Inflammatory macrophage treated with lipopolysaccharide for 4 hours (primary cell): ENCODE data around the gene GNL3L.
"Not testable (repeated sequence)": the region's sequence is repeated elsewhere in the genome, so short reads cannot be mapped to it uniquely, and the experiment has no call there.

Source experiments
- DNase-seq: peaks from one replicate; pipeline ENCODE4 v3.0.0-alpha.2; 2020

Gene GNL3L

DNA sequence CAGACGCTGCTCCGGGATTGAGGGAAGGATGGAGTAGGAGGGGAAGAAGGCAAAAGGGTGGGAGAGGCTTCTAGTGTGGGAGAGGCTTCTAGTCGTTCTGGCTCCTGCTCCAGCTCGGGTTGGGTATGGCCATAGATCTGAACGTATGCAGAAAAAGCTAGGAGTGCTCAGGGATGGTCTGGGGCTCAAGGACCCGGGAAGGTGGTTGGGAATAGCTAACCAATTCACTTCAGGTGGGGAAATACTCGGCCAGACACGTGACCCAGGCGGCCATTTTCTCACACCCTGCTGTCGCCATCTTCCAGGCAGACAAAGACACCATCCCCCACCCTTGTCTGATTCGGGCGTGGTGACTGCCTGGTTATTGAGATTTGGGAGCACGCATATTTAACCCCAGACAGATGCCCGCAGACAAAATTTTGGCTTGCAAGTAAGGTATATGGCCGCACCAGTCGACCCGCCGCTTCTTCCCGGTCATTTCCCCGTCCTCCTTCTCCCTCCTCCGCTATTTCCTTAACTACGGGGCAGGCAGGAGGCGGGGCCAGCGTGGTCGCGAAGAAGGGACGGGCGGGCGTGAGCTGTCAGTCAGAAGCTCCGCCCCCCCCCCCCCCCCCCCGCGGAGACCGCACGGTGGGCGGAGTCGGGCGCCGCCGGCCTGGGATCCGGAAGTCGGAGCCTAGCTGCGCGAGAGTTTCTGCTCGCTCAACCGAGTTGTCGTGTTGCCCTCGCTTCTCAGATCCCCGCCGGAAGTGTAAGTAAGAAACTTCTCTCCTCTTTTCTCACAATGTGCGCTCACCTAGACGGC is at the start of gene GNL3L:
Gene GNL3L (plus strand): TSS at position 668 of the 805 bp plus-strand sequence. CDS start 2,348 bp downstream, outside the sequence.
- peak; percentile 87 for DNase-seq

GRCh38 chrX:54482839-54483593 is 47.0 kb upstream of the GNL3L start:
- DNase-seq: no peak

DNA sequence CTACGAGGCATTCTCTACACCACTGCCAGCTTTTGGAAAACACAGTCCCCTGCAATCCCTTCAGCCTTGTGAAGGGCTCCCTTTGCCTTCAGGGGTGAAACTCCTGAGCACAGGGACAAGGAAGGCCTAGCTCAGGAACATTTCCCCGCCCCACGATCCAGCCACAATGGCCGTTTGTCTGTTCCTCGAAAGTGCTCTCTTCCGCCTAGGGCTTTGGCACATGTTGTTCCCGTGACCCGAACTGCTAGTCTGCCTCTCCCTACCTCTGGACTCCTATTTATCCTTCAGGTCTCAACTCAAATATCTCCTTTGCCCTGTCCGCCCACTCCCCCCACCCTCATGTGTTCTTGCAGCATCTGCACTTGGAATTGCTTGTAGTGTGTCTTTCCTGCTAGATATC is 46.1 kb upstream of the GNL3L start:
- no peak for DNase-seq

DNA sequence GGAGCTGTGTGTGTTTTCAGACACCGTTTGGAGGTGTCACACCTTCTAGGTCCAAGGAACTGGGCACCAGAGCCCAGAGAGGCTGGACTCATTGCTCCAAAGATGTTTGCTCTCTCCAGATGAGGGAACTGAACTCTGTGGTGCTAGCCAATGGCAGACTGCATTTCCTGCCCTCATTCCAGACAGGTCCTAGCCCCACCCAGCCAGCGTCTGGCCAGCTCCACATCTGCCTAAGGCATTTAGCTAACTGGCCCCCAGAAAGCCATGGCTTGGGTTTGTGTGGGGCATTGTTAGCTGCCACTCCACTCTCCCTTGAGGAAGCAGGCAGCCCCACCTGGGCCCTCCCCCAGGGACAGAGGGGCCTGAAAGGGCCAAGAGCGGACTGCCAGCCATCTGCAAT is 45.4 kb upstream of the GNL3L start:
- no peak for DNase-seq

DNA sequence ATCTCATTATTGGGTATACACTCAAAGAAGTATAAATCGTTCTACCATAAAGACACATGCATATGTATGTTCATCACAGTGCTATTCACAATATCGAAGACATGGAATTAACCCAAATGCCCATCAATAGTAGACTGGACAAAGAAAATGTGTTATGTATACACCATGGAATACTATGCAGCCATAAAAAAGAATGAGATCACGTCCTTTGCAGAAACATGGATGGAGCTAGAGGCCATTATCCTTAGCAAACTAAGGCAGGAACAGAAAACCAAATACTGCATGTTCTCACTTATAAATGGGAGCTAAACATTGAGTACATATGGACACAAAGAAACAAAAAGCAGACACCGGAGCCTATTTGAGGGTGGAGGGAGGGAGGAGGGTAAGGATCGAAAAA is 40.2 kb upstream of the GNL3L start:
- not testable (repeated sequence) for DNase-seq

- no peak for DNase-seq
These were observed 37.7 kb upstream of the GNL3L start for GRCh38 chrX:54492340-54492739.

DNA sequence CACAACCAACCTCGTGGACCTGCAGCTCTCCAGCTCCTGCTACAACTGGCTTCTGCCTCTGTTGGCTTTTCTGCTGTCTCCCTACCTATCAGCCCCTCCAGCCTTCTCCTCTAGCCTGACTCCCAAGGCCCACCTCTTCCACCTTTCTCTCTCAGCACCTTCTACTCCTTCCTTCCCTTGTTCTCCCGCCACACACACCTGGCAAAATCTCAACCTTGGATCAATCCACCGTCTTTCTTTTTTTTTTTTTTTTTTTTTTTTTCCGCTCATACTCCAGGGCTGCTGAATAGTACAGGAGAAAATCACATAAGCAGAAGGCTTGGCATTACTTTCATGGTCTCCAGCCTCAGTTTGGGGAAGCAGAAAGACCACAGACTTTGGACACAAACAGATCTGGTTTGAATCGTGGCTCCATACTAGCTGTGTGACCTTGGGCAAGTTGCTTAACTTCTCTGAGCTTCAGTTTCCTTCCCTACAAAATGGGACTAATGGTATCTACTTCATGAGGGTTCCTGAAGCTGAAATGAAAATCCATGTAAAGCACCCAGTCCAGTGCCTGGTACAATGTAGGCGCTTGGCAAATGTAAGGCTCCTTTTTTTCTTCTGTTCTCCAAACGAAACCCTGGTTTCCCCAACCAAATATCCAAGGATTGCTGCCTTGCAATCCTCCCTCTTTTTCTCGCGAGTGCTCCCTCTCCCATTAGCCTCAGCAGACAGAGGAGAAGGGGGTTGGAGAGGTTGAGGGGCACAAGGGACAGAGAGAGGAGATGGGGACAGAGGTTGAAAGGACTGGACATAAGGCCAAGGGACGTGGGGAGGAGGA is 35.6 kb upstream of the GNL3L start:
- DNase-seq: no peak

DNA sequence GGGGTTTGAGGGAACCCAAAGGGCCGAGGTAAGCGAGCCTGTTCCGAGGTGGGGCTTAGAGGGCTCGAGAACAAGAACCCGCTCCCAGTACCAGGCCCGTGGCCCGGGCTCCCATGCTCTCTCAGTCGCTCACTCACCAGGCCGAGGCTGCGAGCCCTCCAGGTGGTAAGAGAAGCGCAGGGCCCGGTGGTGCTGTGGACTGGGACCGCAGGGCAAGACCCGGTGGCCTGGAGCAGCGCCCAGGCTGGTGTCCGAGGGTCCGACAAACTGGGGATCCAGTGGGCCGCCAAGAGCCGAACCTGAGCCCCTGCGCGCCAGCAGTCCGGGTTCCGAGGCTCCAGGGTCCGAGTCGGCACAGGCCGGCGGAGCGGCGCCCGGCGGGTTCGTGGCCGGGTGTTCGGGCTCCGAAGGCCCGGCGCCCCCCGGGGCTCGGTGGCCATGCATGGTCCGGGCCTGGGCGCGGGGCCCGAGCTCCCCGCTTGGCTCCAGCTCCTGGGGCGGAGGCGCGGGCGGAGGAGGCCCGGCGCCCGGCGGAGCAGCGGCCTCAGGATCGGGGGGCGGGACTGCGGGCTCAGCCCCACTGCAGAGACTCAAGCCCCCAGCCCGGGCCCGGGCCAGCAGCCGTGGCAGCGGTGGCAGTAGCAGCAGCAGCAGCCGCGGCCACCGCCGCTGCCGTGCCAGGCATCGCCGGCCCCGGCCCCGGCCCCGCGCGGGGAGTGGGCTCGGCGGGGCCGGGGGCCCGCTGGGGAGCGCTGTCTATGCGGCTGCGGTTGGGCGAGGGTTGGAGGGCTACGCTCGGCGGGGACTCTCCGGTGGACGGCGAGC is 34.8 kb upstream of the GNL3L start:
- no peak for DNase-seq

DNA sequence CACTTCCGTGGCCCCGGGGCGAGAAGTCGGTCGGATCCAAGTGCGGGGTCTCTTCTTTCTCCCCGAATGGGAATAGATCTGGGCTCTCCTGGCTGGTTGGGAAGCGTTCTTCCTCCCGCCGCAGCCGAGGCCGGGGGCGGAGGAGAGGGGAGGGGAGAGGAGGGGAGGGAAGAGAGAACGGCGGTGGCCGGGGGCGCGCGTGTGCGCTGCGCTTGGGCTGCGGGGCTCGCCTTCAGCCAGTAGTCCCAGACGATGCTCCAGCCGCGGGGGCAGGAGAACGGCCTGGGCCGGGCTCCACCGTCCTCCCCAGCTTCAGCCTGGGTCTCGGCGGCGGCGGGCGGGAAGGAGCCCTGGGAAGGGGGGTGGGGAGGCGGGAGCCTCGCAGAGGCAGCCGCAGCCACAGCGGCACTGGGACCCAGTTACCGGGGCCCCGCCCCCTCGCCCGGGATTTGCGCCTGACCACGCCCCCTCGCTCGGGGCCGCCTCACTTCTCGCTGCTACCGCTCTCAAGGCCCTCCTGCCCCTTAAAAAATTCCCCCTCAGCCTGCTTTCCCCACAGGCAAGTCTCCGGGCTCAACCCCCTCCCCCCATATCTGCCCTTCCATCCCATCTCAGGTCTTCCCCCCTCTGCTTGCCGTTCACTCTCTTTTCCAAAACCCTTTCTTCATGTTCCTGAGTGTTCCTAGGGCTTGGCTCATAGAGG is 34.1 kb upstream of the GNL3L start, which contains the start of gene FGD1:
Gene FGD1 (minus strand): TSS at position 421 of the 703 bp plus-strand sequence. CDS start 802 bp downstream, outside the sequence.
- DNase-seq: no peak

DNA sequence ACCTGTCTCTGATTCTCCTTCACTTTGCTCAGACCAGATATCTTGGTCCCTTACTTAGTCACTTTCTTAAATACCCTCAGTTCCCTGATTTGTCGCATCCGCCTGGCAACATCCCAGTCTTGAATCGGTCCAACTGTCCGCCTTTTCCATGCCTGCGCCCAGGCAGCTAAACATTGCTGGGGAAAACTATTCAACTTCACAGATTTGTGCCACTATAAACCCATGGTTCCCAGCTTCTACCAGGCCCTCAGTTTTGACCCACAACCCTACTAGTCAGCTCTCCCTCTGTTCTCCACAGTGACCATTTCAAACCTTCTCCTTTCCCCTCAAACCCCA is 33.5 kb upstream of the GNL3L start:
- DNase-seq: no peak

- DNase-seq: no peak
These were observed 33.1 kb upstream of the GNL3L start for GRCh38 chrX:54496936-54497335.

DNA sequence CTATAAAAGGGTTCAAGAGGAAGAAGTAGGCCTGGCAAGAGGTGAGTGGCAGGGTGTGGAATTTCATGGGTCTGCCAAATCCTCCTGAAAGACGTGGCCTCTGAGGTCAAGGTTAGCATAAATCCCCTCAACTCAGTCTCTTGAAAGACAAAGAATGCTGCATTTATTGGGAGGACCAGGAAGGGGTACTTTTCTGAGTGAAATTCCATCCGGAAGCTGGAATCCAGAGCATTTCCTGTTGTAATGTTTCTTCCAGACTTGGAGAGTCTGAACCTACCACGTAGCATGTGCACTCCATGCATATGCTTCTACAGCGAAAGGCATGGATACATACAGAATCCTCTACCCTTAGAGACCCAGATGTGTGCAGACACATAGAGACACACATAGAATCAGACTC is 20.6 kb upstream of the GNL3L start:
- no peak for DNase-seq

- DNase-seq: no peak
These were observed 868 bp upstream of the GNL3L start for GRCh38 chrX:54529151-54529550.

DNA sequence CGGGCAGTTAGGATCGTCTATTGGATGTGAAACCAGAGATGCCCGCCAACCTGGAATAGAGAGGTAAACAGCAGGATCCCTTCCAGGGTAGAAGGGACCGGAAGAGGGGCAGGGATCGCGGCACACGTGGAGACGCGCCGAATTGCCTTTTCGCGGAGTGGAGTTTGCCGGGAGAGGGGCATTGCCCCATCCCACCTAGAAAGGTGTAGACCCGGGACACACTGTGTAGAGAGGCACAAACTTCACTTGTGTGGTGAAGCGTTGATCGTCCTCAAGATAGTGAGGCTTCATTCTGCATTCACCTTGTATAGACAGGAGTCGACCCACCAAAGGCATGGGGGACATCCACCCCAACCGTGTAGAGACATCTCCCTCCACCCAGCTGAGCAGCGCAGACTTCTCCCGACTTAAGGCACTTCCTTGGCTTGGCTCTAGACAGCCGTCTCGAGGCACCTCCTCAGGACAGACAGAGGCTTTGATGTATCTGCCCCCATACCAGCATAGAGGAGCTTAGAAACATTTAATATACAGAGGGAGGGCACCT is 410 bp downstream of the GNL3L start:
- peak; percentile 0 for DNase-seq

- DNase-seq: no peak
These were observed 4.3 kb downstream of the GNL3L start for GRCh38 chrX:54534271-54534670.

DNA sequence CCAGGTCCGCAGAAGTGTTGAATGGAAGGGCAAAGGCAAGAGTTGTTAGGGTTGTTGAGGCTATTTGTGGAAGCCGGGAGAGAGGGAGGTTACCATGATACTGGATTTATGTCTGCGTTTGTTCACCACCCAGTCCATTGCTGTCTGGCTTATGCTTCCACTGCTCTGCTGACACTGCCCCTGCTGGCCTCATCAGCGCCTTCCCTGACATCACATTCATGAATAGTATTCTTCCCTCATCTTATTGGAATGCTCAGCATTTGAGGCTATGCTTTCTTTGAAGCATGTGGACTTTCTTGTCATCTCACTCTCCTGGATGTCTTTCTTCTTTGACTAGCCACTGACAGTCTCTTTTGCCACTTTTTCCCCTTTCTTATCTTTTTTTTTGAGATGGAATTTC is 10.3 kb downstream of the GNL3L start:
- no peak for DNase-seq

- not testable (repeated sequence) for DNase-seq
These were observed 12.2 kb downstream of the GNL3L start for GRCh38 chrX:54542239-54542638.

GRCh38 chrX:54550821-54551220 is 20.8 kb downstream of the GNL3L start:
- DNase-seq: no peak

- DNase-seq: no peak
These were observed 21.8 kb downstream of the GNL3L start for GRCh38 chrX:54551801-54552200.

- DNase-seq: not testable (repeated sequence)
These were observed 25.0 kb downstream of the GNL3L start for GRCh38 chrX:54555006-54555405.

DNA sequence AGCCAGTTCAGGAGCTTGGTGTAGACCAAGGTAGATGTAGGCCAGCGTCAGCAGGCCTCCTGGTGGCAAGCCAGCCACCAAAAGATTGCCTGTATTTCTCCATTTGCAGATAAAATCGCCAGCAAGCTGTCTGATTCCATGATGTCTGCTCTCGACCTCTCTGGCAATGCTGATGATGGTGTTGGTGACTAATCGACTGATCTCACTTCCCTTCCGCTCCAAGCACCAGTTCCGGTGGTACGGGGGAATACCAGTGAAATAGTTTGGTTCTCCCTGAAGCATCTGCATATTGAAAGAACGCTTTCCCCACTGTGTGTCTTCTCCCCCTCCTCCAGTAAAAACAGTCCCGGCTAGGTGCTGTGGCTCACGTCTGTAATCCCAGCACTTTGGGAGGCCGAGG is 30.4 kb downstream of the GNL3L start:
- no peak for DNase-seq
